WI38 (cell line): ENCODE results near the gene LMF1.

ENCODE experiments used
- H3K4me3 ChIP-seq: 2 replicates; pipeline ENCODE4 v1.5.1; 2011; ENCODE audit warnings: low read depth, mild to moderate bottlenecking, control low read depth, low read length
- CTCF ChIP-seq: IDR thresholded peaks from 2 replicates; pipeline ENCODE4 v1.5.1; 2012; ENCODE audit warnings: low read depth, mild to moderate bottlenecking, control low read depth, low read length

The LMF1 gene

GRCh38 chr16:833411-833810 is 137.4 kb downstream of the LMF1 start:
- no peak overlapping the region for H3K4me3 ChIP-seq
- TF ChIP-seq CTCF = no peak

GRCh38 chr16:832652-833336 is 138.0 kb downstream of the LMF1 start:
- TF ChIP-seq CTCF = no peak
- H3K4me3 ChIP-seq = no peak overlapping the region

- no peak overlapping the region for H3K4me3 ChIP-seq
- TF ChIP-seq CTCF = no peak
Observed at GRCh38 chr16:831571-832413, 139.0 kb downstream of the LMF1 start.

- H3K4me3 ChIP-seq = no peak overlapping the region
- TF ChIP-seq CTCF = no peak
Observed at GRCh38 chr16:830871-831570, 139.8 kb downstream of the LMF1 start.

- no peak overlapping the region for H3K4me3 ChIP-seq
- TF ChIP-seq CTCF = no peak
Observed at GRCh38 chr16:830107-830870, 140.5 kb downstream of the LMF1 start.

GRCh38 chr16:828891-829290 is 141.9 kb downstream of the LMF1 start:
- H3K4me3 ChIP-seq = no peak overlapping the region
- no peak for TF ChIP-seq CTCF
